NT2/D1 (cell line): ENCODE results near the gene USP31.

ENCODE experiments used
- SUZ12 ChIP-seq: IDR thresholded peaks from 2 replicates; pipeline ENCODE4 v1.6.1; 2011; ENCODE audit not compliant: insufficient read length, insufficient read depth; ENCODE audit errors: extremely low read depth
- YY1 ChIP-seq: IDR thresholded peaks from 2 replicates; pipeline ENCODE4 v1.6.1; 2011; ENCODE audit not compliant: insufficient read length, insufficient read depth
- ZNF274 ChIP-seq: IDR thresholded peaks from 2 replicates; pipeline ENCODE4 v1.6.1; 2011; ENCODE audit warnings: mild to moderate bottlenecking, low read depth, low read length

GRCh38 chr16:23141033-23141432 lies 8.2 kb downstream of the USP31 start:
- TF ChIP-seq ZNF274, result no peak
- no peak for TF ChIP-seq YY1
- TF ChIP-seq SUZ12, result no peak
